HepG2 (cell line): ENCODE results near the gene BMP8A.

Experiments used
- AFF4 ChIP-seq: sonication (generic); formaldehyde crosslinking; IDR thresholded peaks from 2 replicates; pipeline ENCODE4 v1.4.0; 2020; ENCODE audit warnings: missing genetic modification reagents
- CC2D1A ChIP-seq: sonication (generic); formaldehyde crosslinking; IDR thresholded peaks from 2 replicates; pipeline ENCODE4 v1.8.1; 2023; ENCODE audit warnings: mild to moderate bottlenecking, missing genetic modification reagents
- CTCF ChIP-seq: sonication (generic); formaldehyde crosslinking; IDR thresholded peaks from 2 replicates; pipeline ENCODE4 v1.5.0; 2020; ENCODE audit warnings: mild to moderate bottlenecking, missing genetic modification reagents, moderate library complexity
- POLR2AphosphoS5 ChIP-seq: IDR thresholded peaks from 2 replicates; pipeline ENCODE4 v1.6.1; 2012; ENCODE audit warnings: low read depth, low read length
- SMC3 ChIP-seq: IDR thresholded peaks from 2 replicates; pipeline ENCODE4 v1.6.1; 2011; ENCODE audit warnings: low read length, improper control_type of control experiment
- YEATS4 ChIP-seq: sonication (generic); formaldehyde crosslinking; IDR thresholded peaks from 2 replicates; pipeline ENCODE4 v1.4.0; 2020; ENCODE audit warnings: missing genetic modification reagents, borderline replicate concordance

GRCh38 chr1:39488793-39489566 is 2.5 kb upstream of the BMP8A start:
- TF ChIP-seq AFF4 (CRISPR knock-in tag) (no peak), CC2D1A (CRISPR knock-in tag) (no peak), POLR2AphosphoS5 (no peak), YEATS4 (no peak), SMC3 (no peak), CTCF (CRISPR knock-in tag) (no peak)
